Heart left ventricle (tissue), 16 donors: ENCODE measurements around the gene PRR7. TPM values are rescaled to one million over a fixed set of nuclear protein-coding genes. Genes with fewer than 3 reads are reported as not detected.

ENCODE experiments used
- ATAC-seq, 4 donors: fragments of 200-7000 bp; cut with Tn5 transposase; one replicate each; pipeline ENCODE4 v1.9.1; 2020 to 2022; ENCODE audit warnings: moderate library complexity in 4 of 4, mild to moderate bottlenecking in 3 of 4, moderate number of reproducible peaks in 1 of 4
- DNase-seq, 5 donors: peaks; one replicate each; pipeline ENCODE4 v3.0.0-alpha.2; 2020
- H3K27ac ChIP-seq, 12 donors: fragments of 200-600 bp; sonication (generic) in 4 of 12; one replicate each; pipeline versions ENCODE4 v1.5.0 to v1.8.0; 2016 to 2022; ENCODE audit warnings: mild to moderate bottlenecking in 2 of 12
- H3K27me3 ChIP-seq, 9 donors: fragments of 200-600 bp; sonication (generic) in 2 of 9; one replicate each; pipeline versions ENCODE4 v1.5.1 to v1.8.0; 2016 to 2022; ENCODE audit warnings: mild to moderate bottlenecking in 3 of 9
- H3K36me3 ChIP-seq, 9 donors: fragments of 200-600 bp; sonication (generic) in 2 of 9; one replicate each; pipeline versions ENCODE4 v1.5.0 to v1.8.0; 2018 to 2022; ENCODE audit warnings: mild to moderate bottlenecking in 2 of 9
- H3K4me1 ChIP-seq, 12 donors: fragments of 200-600 bp; sonication (generic) in 4 of 12; one replicate each; pipeline versions ENCODE4 v1.5.0 to v1.8.0; 2016 to 2022; ENCODE audit warnings: mild to moderate bottlenecking in 3 of 12
- H3K4me3 ChIP-seq, 12 donors: fragments of 200-600 bp; sonication (generic) in 4 of 12; one replicate each; pipeline versions ENCODE4 v1.5.0 to v1.8.0; 2017 to 2022; ENCODE audit warnings: mild to moderate bottlenecking in 9 of 12, moderate library complexity in 4 of 12
- H3K9me3 ChIP-seq, 12 donors: fragments of 200-600 bp; sonication (generic) in 4 of 12; one replicate each; pipeline versions ENCODE4 v1.5.0 to v1.8.0; 2016 to 2022; ENCODE audit warnings: mild to moderate bottlenecking in 1 of 12
- CTCF ChIP-seq, 12 donors: fragments of 200-600 bp; sonication (generic) in 4 of 12; IDR thresholded peaks; one replicate each; pipeline versions ENCODE4 v1.5.0 to v1.8.0; 2018 to 2022; ENCODE audit warnings: antibody characterized with exemption in 12 of 12, mild to moderate bottlenecking in 5 of 12
- POLR2A ChIP-seq, 2 donors: fragments of 450-650 bp; IDR thresholded peaks; one replicate each; pipeline ENCODE4 v1.6.1; 2017; ENCODE audit warnings: antibody characterized with exemption in 2 of 2, mild to moderate bottlenecking in 2 of 2, moderate library complexity in 2 of 2
- WGBS, 4 donors: extraction: QIAGEN DNeasy Blood & Tissue Kit in 2 of 4; methylation state at CpG; one replicate each; pipeline versions ENCODE4 v1.1.5 to v1.1.7; 2013 to 2018; 5-methylcytosine and 5-hydroxymethylcytosine counted together
- intact Hi-C, 10 donors: fragments of 100-400 bp; cut with DNase I; formaldehyde crosslinking; loops; one replicate each; pipeline versions ENCODE4 v1.11.1 to v1.14.2; 2022
- polyA plus RNA-seq, 2 donors: library from polyadenylated mRNA; stranded (reverse); fragments of 200-250 nt; gene quantifications; one replicate each; pipeline ENCODE4 v1.2.3, GENCODE V29; 2013
- total RNA-seq, 9 donors: library from RNA; depleted of rRNA in 2 of 9; stranded (reverse); fragments of >200 nt in 2 of 9; fragmentation: NEBNext Ultra II Directional in 3 of 9; extraction: Animal tissue kit (Norgen Biotek cat#: 25700) in 3 of 9; gene quantifications; one replicate each; pipeline versions ENCODE4 v1.1.0 to v1.2.4, GENCODE V29; 2016 to 2023
- donor health status: ischemic (EF 13 %, LVEDD 7.1; RV severe dilation, severe dysfunction).
- donor health status: healthy with polysubstance abuse.
- donor health status: DM: no; HTN: yes; CAD: no.
- donor health status: DM: no; HTN: no; CAD: no.
- donor health status: ischemic (EF 25% LVEDD 6.9; RV normal size, moderate dysfunction).
- donor health status: ischemic (EF 25% LVEDD 5.7; RV mildly dilated, moderate dysfunction).
- donor health status: healthy.
- donor health status: DM: yes; HTN: yes; CAD: no.
- donor health status: ischemic (EF 35%, LVEDD 5.7; RV mildly dilated, moderate dysfunction).
- donor health status: nonischemic (EF 11% LVEDD 7.7; RV severe dilation, severe dysfunction).
- donor health status: DM: yes; HTN: yes; CAD: no.
- donor health status: PGD.
- donor health status: ischemic (EF 29% LVEDD 5.4; RV normal size, mild dysfunction).
- donor health status: nonischemic (EF 23%, LVEDD 6.1; RV moderate dilation, normal function).

Gene PRR7
- total and polyA plus RNA-seq, 11 donors, result 0.82 to 5.0 (median 1.5) TPM

DNA sequence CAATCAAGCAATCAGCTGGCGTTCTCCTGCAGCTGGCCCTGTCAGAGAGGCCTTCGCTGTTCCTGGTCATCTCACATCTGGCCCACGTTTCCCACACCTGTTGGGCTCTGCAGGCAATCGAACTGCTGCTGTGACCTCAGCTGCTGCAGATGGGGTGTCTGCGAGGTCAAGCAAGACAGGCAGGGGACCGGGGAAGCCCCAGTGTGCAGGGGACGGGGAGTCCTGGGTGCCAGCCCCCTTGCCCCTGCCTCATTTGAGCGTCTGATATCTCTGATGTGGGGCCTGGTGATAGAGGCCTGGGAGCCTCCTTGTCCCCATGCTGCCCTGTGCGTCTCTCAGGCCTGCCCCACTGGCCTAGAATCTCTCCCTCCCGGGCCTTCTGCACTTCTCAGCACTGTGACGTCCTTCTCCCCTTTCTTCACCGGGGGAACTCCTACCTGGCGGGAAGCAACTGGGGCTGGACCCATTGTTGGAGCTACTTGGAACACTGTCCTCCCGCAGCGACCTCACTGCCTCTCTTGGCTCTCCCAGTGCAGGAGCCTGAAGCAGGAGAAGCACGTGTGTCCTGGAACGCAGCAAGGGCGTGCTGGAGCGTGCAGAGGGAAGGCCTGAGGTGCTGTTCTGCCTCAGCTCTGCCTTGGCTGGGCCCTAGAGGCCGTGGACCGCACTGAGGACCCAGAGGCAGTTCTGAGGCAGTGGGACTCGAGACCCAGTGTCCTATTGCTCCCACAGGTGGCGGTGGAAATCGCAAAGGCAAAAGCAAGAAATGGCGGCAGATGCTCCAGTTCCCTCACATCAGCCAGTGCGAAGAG is 16.3 kb upstream of the PRR7 start:
- Histone ChIP-seq H3K4me1 (peaks cover 2 to 78% (median 35%) of the 10 kb centered on the region in 12 donors), H3K27me3 (no peaks in the 10 kb centered on the region), H3K9me3 (no peaks in the 10 kb centered on the region), H3K27ac (peak overlapping the region in 2 of 12 donors; percentile 34 to 95), H3K36me3 (peaks cover 0 to 47% (median 34%) of the 10 kb centered on the region in 9 donors), H3K4me3 (peak overlapping the region in 1 of 12 donors; percentile 29)
- no peak for DNase-seq
- no peak for ATAC-seq
- intact Hi-C loops, result no loop called here
- TF ChIP-seq POLR2A (IDR thresholded peaks at IDR 0.05) (no peak), CTCF (IDR thresholded peaks at IDR 0.05) (no peak)
- WGBS, 4 donors, result 89 to 93% (median 92%) methylated on average over 24 to 26 of the region's 26 CpGs

DNA sequence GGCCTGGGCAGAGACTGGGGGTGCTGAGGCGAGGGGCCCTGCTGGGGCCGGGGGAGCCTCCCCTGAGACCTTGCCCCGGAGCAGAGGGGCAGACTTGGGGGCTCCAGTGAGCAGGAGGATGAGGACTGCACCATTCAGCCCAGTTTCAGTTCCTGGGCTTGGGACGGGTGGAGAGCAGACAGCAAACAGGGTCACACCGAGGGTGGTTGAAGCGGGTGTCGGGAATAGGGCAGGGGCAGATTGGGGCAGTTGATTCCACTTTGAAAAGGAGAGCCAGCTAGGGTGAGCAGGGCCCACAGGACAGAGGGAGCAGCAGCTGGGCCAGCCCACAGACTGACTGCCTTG is 15.7 kb upstream of the PRR7 start:
- Histone ChIP-seq H3K27me3 (no peaks in the 10 kb centered on the region), H3K4me1 (peaks cover 2 to 73% (median 31%) of the 10 kb centered on the region in 12 donors), H3K4me3 (peak overlapping the region in 1 of 12 donors; percentile 29), H3K36me3 (peaks cover 0 to 52% (median 40%) of the 10 kb centered on the region in 9 donors), H3K9me3 (no peaks in the 10 kb centered on the region), H3K27ac (peak overlapping the region in 4 of 12 donors; percentile 9 to 95 (median 40))
- TF ChIP-seq CTCF (IDR thresholded peaks at IDR 0.05), result no peak
- TF ChIP-seq POLR2A (IDR thresholded peaks at IDR 0.05), result no peak
- no peak for ATAC-seq
- 81 to 100% (median 97%) methylated on average over 6 to 7 of the region's 7 CpGs for WGBS, 4 donors
- intact Hi-C loops, result no loop called here
- no peak for DNase-seq

- ATAC-seq, result peak in 3 of 4 donors; percentile 4 to 27 (median 5)
- peak in 4 of 5 donors; percentile 51 to 80 (median 56) for DNase-seq
These were observed 15.1 kb upstream of the PRR7 start for GRCh38 chr5:177431317-177432142.

More at GRCh38 chr5:177431317-177432142, 15.1 kb upstream of the PRR7 start:
- WGBS, 4 donors, result 46 to 80% (median 71%) methylated on average over 16 to 29 of the region's 29 CpGs
- Histone ChIP-seq H3K4me1 (peaks cover 2 to 73% (median 31%) of the 10 kb centered on the region in 12 donors), H3K9me3 (no peaks in the 10 kb centered on the region), H3K27me3 (no peaks in the 10 kb centered on the region), H3K4me3 (peak overlapping the region in 2 of 12 donors; percentile 5 to 29), H3K27ac (peak overlapping the region in 8 of 12 donors; percentile 15 to 95 (median 36)), H3K36me3 (peaks cover 0 to 58% (median 46%) of the 10 kb centered on the region in 9 donors)
- intact Hi-C loops, result no loop called here
- TF ChIP-seq POLR2A (IDR thresholded peaks at IDR 0.05), result no peak
- no peak for TF ChIP-seq CTCF (IDR thresholded peaks at IDR 0.05)
